Measurements from ENCODE around the gene LAMTOR3.

- TF ChIP-seq CTCF (conservative IDR thresholded peaks at IDR 0.05; ENCODE audit: low read length) (no peak), EZH2phosphoT487 (IDR thresholded peaks at IDR 0.05; ENCODE audit: borderline replicate concordance) (no peak)
Observed at GRCh38 chr4:99893839-99894160, 427 bp downstream of the LAMTOR3 start.
